ENCODE data around the gene GATAD2A. TPM values are rescaled to one million over a fixed set of nuclear protein-coding genes. Genes with fewer than 3 reads are reported as not detected.

Gene GATAD2A
- polyA plus RNA-seq, 1 donor (not counting 4 experiments of a cell fraction or from before 2014, with no cell fraction given) = 28.4 TPM

- H3K4me3 ChIP-seq (ENCODE audit: control insufficient read depth in 2 of 3, extremely low read depth in 1 of 3, insufficient read depth in 2 of 3, low read depth in 1 of 3, low read length in 3 of 3) = no peak overlapping the region
- no peak for TF ChIP-seq CTCF (optimal IDR thresholded peaks at IDR 0.05 in 1 of 3, IDR thresholded peaks at IDR 0.05 in 1 of 3, conservative IDR thresholded peaks at IDR 0.05 in 1 of 3; ENCODE audit: extremely low read depth in 1 of 3, insufficient read depth in 2 of 3, low read length in 3 of 3)
- no peak for TF ChIP-seq EZH2 (IDR thresholded peaks at IDR 0.05; ENCODE audit: low read length)
- dilution Hi-C loops (cut with MboI; ENCODE audit: extremely low pct_ligation_motif_present, low sequenced_read_pairs) = no loop called here
- peaks cover 10% of the 10 kb centered on the region for H3K9me1 ChIP-seq (ENCODE audit: control insufficient read depth, extremely low read depth, insufficient read depth, low read length)
- no peak for FAIRE-seq
- H2AFZ ChIP-seq (ENCODE audit: control insufficient read depth, low read length) = no peak overlapping the region
- no peak for DNase-seq (ENCODE audit: low read depth, low spot score)
- H3K9ac ChIP-seq (ENCODE audit: control insufficient read depth, extremely low read depth, insufficient read depth, low read length) = no peak overlapping the region
- peaks cover 22% of the 10 kb centered on the region for H3K4me1 ChIP-seq (ENCODE audit: control insufficient read depth, extremely low read depth, insufficient read depth, low read length)
- peaks cover 99% of the 10 kb centered on the region for H3K79me2 ChIP-seq (ENCODE audit: control insufficient read depth, insufficient read depth, low read length)
- no peak overlapping the region for H3K27ac ChIP-seq (ENCODE audit: control insufficient read depth, insufficient read depth, low read length)
- H3K9me3 ChIP-seq (ENCODE audit: control insufficient read depth, low read depth, low read length) = no peaks in the 10 kb centered on the region
- H3K36me3 ChIP-seq (ENCODE audit: control insufficient read depth in 2 of 2, extremely low read depth in 1 of 2, insufficient read depth in 2 of 2, low read length in 2 of 2) = peaks cover 6 to 10% of the 10 kb centered on the region in 2 experiments
- H3K27me3 ChIP-seq (ENCODE audit: control insufficient read depth, extremely low read depth, insufficient read depth, low read length) = no peaks in the 10 kb centered on the region
- H3K4me2 ChIP-seq (ENCODE audit: control insufficient read depth, extremely low read depth, insufficient read depth, low read depth, low read length) = no peak overlapping the region
- H4K20me1 ChIP-seq (ENCODE audit: control insufficient read depth, extremely low read depth, insufficient read depth, low read length) = peaks cover 30% of the 10 kb centered on the region
Measured at GRCh38 chr19:19432732-19433131, 27.3 kb downstream of the GATAD2A start.

- H3K36me3 ChIP-seq (ENCODE audit: control insufficient read depth in 2 of 2, extremely low read depth in 1 of 2, insufficient read depth in 2 of 2, low read length in 2 of 2) = peaks cover 4 to 8% of the 10 kb centered on the region in 2 experiments
- DNase-seq (ENCODE audit: low read depth, low spot score) (no peak), FAIRE-seq (no peak)
- no peak overlapping the region for H3K4me3 ChIP-seq (ENCODE audit: control insufficient read depth in 2 of 3, extremely low read depth in 1 of 3, insufficient read depth in 2 of 3, low read depth in 1 of 3, low read length in 3 of 3)
- peaks cover 14% of the 10 kb centered on the region for H3K9me1 ChIP-seq (ENCODE audit: control insufficient read depth, extremely low read depth, insufficient read depth, low read length)
- H4K20me1 ChIP-seq (ENCODE audit: control insufficient read depth, extremely low read depth, insufficient read depth, low read length) = peaks cover 33% of the 10 kb centered on the region
- H3K9ac ChIP-seq (ENCODE audit: control insufficient read depth, extremely low read depth, insufficient read depth, low read length) = no peak overlapping the region
- TF ChIP-seq EZH2 (IDR thresholded peaks at IDR 0.05; ENCODE audit: low read length) (no peak), CTCF (optimal IDR thresholded peaks at IDR 0.05 in 1 of 3, IDR thresholded peaks at IDR 0.05 in 1 of 3, conservative IDR thresholded peaks at IDR 0.05 in 1 of 3; ENCODE audit: extremely low read depth in 1 of 3, insufficient read depth in 2 of 3, low read length in 3 of 3) (no peak)
- no peak overlapping the region for H3K4me2 ChIP-seq (ENCODE audit: control insufficient read depth, extremely low read depth, insufficient read depth, low read depth, low read length)
- H3K79me2 ChIP-seq (ENCODE audit: control insufficient read depth, insufficient read depth, low read length) = peaks cover 99% of the 10 kb centered on the region
- H3K27ac ChIP-seq (ENCODE audit: control insufficient read depth, insufficient read depth, low read length) = no peak overlapping the region
- H2AFZ ChIP-seq (ENCODE audit: control insufficient read depth, low read length) = no peak overlapping the region
- peaks cover 18% of the 10 kb centered on the region for H3K4me1 ChIP-seq (ENCODE audit: control insufficient read depth, extremely low read depth, insufficient read depth, low read length)
- no peaks in the 10 kb centered on the region for H3K9me3 ChIP-seq (ENCODE audit: control insufficient read depth, low read depth, low read length)
- H3K27me3 ChIP-seq (ENCODE audit: control insufficient read depth, extremely low read depth, insufficient read depth, low read length) = no peaks in the 10 kb centered on the region
- dilution Hi-C loops (cut with MboI; ENCODE audit: extremely low pct_ligation_motif_present, low sequenced_read_pairs) = no loop called here
Measured at GRCh38 chr19:19433666-19434213, 28.3 kb downstream of the GATAD2A start.
